ENCODE measurements around the gene SPINK4.

SPINK4 gene

GRCh38 chr9:33230756-33231622, 9.0 kb upstream of the SPINK4 start:
- H3K36me3 ChIP-seq (ENCODE audit: control insufficient read depth in 2 of 2, insufficient read depth in 2 of 2, low read length in 2 of 2), result no peaks in the 10 kb centered on the region
- H3K9ac ChIP-seq (ENCODE audit: low read length in 2 of 2), result no peak overlapping the region
- H3K4me1 ChIP-seq (ENCODE audit: control insufficient read depth, insufficient read depth, low read length), result peaks cover 5% of the 10 kb centered on the region
- H3K27me3 ChIP-seq (ENCODE audit: control insufficient read depth in 1 of 2, insufficient read depth in 2 of 2, low read length in 2 of 2), result no peaks in the 10 kb centered on the region
- no peaks in the 10 kb centered on the region for H3K9me3 ChIP-seq (ENCODE audit: control insufficient read depth in 2 of 2, low read length in 2 of 2)
- H3K4me3 ChIP-seq (ENCODE audit: low read length in 2 of 2), result no peak overlapping the region
- no peak overlapping the region for H3K27ac ChIP-seq (ENCODE audit: low read length)

- H3K4me3 ChIP-seq (ENCODE audit: low read length in 2 of 2), result no peak overlapping the region
- no peaks in the 10 kb centered on the region for H3K9me3 ChIP-seq (ENCODE audit: control insufficient read depth in 2 of 2, low read length in 2 of 2)
- H3K9ac ChIP-seq (ENCODE audit: low read length in 2 of 2), result no peak overlapping the region
- peaks cover 5% of the 10 kb centered on the region for H3K4me1 ChIP-seq (ENCODE audit: control insufficient read depth, insufficient read depth, low read length)
- no peak overlapping the region for H3K27ac ChIP-seq (ENCODE audit: low read length)
- no peaks in the 10 kb centered on the region for H3K27me3 ChIP-seq (ENCODE audit: control insufficient read depth in 1 of 2, insufficient read depth in 2 of 2, low read length in 2 of 2)
- no peaks in the 10 kb centered on the region for H3K36me3 ChIP-seq (ENCODE audit: control insufficient read depth in 2 of 2, insufficient read depth in 2 of 2, low read length in 2 of 2)
Measured at GRCh38 chr9:33231623-33231942, 8.4 kb upstream of the SPINK4 start.

GRCh38 chr9:33232815-33233214, 7.2 kb upstream of the SPINK4 start:
- no peaks in the 10 kb centered on the region for H3K36me3 ChIP-seq (ENCODE audit: control insufficient read depth in 2 of 2, insufficient read depth in 2 of 2, low read length in 2 of 2)
- H3K9ac ChIP-seq (ENCODE audit: low read length in 2 of 2), result no peak overlapping the region
- no peaks in the 10 kb centered on the region for H3K27me3 ChIP-seq (ENCODE audit: control insufficient read depth in 1 of 2, insufficient read depth in 2 of 2, low read length in 2 of 2)
- H3K4me3 ChIP-seq (ENCODE audit: low read length in 2 of 2), result no peak overlapping the region
- H3K27ac ChIP-seq (ENCODE audit: low read length), result no peak overlapping the region
- no peaks in the 10 kb centered on the region for H3K9me3 ChIP-seq (ENCODE audit: control insufficient read depth in 2 of 2, low read length in 2 of 2)
- peaks cover 5% of the 10 kb centered on the region for H3K4me1 ChIP-seq (ENCODE audit: control insufficient read depth, insufficient read depth, low read length)

- no peaks in the 10 kb centered on the region for H3K36me3 ChIP-seq (ENCODE audit: control insufficient read depth in 2 of 2, insufficient read depth in 2 of 2, low read length in 2 of 2)
- peaks cover 5% of the 10 kb centered on the region for H3K4me1 ChIP-seq (ENCODE audit: control insufficient read depth, insufficient read depth, low read length)
- no peak overlapping the region for H3K9ac ChIP-seq (ENCODE audit: low read length in 2 of 2)
- H3K27me3 ChIP-seq (ENCODE audit: control insufficient read depth in 1 of 2, insufficient read depth in 2 of 2, low read length in 2 of 2), result no peaks in the 10 kb centered on the region
- H3K27ac ChIP-seq (ENCODE audit: low read length), result no peak overlapping the region
- no peaks in the 10 kb centered on the region for H3K9me3 ChIP-seq (ENCODE audit: control insufficient read depth in 2 of 2, low read length in 2 of 2)
- no peak overlapping the region for H3K4me3 ChIP-seq (ENCODE audit: low read length in 2 of 2)
Measured at GRCh38 chr9:33233626-33234342, 6.2 kb upstream of the SPINK4 start.

GRCh38 chr9:33234511-33235467, 5.2 kb upstream of the SPINK4 start:
- Histone ChIP-seq H3K9ac (ENCODE audit: low read length in 2 of 2) (no peak overlapping the region), H3K27me3 (ENCODE audit: control insufficient read depth in 1 of 2, insufficient read depth in 2 of 2, low read length in 2 of 2) (no peaks in the 10 kb centered on the region), H3K4me3 (ENCODE audit: low read length in 2 of 2) (no peak overlapping the region), H3K27ac (ENCODE audit: low read length) (no peak overlapping the region), H3K9me3 (ENCODE audit: control insufficient read depth in 2 of 2, low read length in 2 of 2) (no peaks in the 10 kb centered on the region), H3K36me3 (ENCODE audit: control insufficient read depth in 2 of 2, insufficient read depth in 2 of 2, low read length in 2 of 2) (no peaks in the 10 kb centered on the region), H3K4me1 (ENCODE audit: control insufficient read depth, insufficient read depth, low read length) (peaks cover 5% of the 10 kb centered on the region)

- H3K4me1 ChIP-seq (ENCODE audit: control insufficient read depth, insufficient read depth, low read length), result peaks cover 5% of the 10 kb centered on the region
- H3K9me3 ChIP-seq (ENCODE audit: control insufficient read depth in 2 of 2, low read length in 2 of 2), result no peaks in the 10 kb centered on the region
- H3K27me3 ChIP-seq (ENCODE audit: control insufficient read depth in 1 of 2, insufficient read depth in 2 of 2, low read length in 2 of 2), result no peaks in the 10 kb centered on the region
- H3K36me3 ChIP-seq (ENCODE audit: control insufficient read depth in 2 of 2, insufficient read depth in 2 of 2, low read length in 2 of 2), result no peaks in the 10 kb centered on the region
- no peak overlapping the region for H3K27ac ChIP-seq (ENCODE audit: low read length)
- no peak overlapping the region for H3K4me3 ChIP-seq (ENCODE audit: low read length in 2 of 2)
- H3K9ac ChIP-seq (ENCODE audit: low read length in 2 of 2), result no peak overlapping the region
Measured at GRCh38 chr9:33236571-33236970, 3.4 kb upstream of the SPINK4 start.

GRCh38 chr9:33241298-33241697, 1.3 kb downstream of the SPINK4 start:
- Histone ChIP-seq H3K27me3 (ENCODE audit: control insufficient read depth in 1 of 2, insufficient read depth in 2 of 2, low read length in 2 of 2) (peaks cover 0 to 3% of the 10 kb centered on the region in 2 donors), H3K4me1 (ENCODE audit: control insufficient read depth, insufficient read depth, low read length) (no peaks in the 10 kb centered on the region), H3K27ac (ENCODE audit: low read length) (no peak overlapping the region), H3K4me3 (ENCODE audit: low read length in 2 of 2) (no peak overlapping the region), H3K36me3 (ENCODE audit: control insufficient read depth in 2 of 2, insufficient read depth in 2 of 2, low read length in 2 of 2) (no peaks in the 10 kb centered on the region), H3K9me3 (ENCODE audit: control insufficient read depth in 2 of 2, low read length in 2 of 2) (no peaks in the 10 kb centered on the region), H3K9ac (ENCODE audit: low read length in 2 of 2) (no peak overlapping the region)

- H3K9ac ChIP-seq (ENCODE audit: low read length in 2 of 2), result no peak overlapping the region
- H3K9me3 ChIP-seq (ENCODE audit: control insufficient read depth in 2 of 2, low read length in 2 of 2), result no peaks in the 10 kb centered on the region
- H3K4me1 ChIP-seq (ENCODE audit: control insufficient read depth, insufficient read depth, low read length), result no peaks in the 10 kb centered on the region
- H3K27me3 ChIP-seq (ENCODE audit: control insufficient read depth in 1 of 2, insufficient read depth in 2 of 2, low read length in 2 of 2), result peaks cover 0 to 3% of the 10 kb centered on the region in 2 donors
- H3K4me3 ChIP-seq (ENCODE audit: low read length in 2 of 2), result no peak overlapping the region
- H3K27ac ChIP-seq (ENCODE audit: low read length), result no peak overlapping the region
- H3K36me3 ChIP-seq (ENCODE audit: control insufficient read depth in 2 of 2, insufficient read depth in 2 of 2, low read length in 2 of 2), result peaks cover 0 to under 1% of the 10 kb centered on the region in 2 donors
Measured at GRCh38 chr9:33242609-33243134, 2.7 kb downstream of the SPINK4 start.

GRCh38 chr9:33244137-33244784, 4.3 kb downstream of the SPINK4 start:
- Histone ChIP-seq H3K9ac (ENCODE audit: low read length in 2 of 2) (no peak overlapping the region), H3K27me3 (ENCODE audit: control insufficient read depth in 1 of 2, insufficient read depth in 2 of 2, low read length in 2 of 2) (peaks cover 0 to 3% of the 10 kb centered on the region in 2 donors), H3K4me1 (ENCODE audit: control insufficient read depth, insufficient read depth, low read length) (no peaks in the 10 kb centered on the region), H3K9me3 (ENCODE audit: control insufficient read depth in 2 of 2, low read length in 2 of 2) (no peaks in the 10 kb centered on the region), H3K27ac (ENCODE audit: low read length) (no peak overlapping the region), H3K4me3 (ENCODE audit: low read length in 2 of 2) (no peak overlapping the region), H3K36me3 (ENCODE audit: control insufficient read depth in 2 of 2, insufficient read depth in 2 of 2, low read length in 2 of 2) (peaks cover 0 to 8% of the 10 kb centered on the region in 2 donors)

GRCh38 chr9:33245341-33245740, 5.4 kb downstream of the SPINK4 start:
- Histone ChIP-seq H3K4me3 (ENCODE audit: low read length in 2 of 2) (no peak overlapping the region), H3K9me3 (ENCODE audit: control insufficient read depth in 2 of 2, low read length in 2 of 2) (no peaks in the 10 kb centered on the region)

More at GRCh38 chr9:33245341-33245740, 5.4 kb downstream of the SPINK4 start:
- peaks cover 0 to 11% of the 10 kb centered on the region in 2 donors for H3K36me3 ChIP-seq (ENCODE audit: control insufficient read depth in 2 of 2, insufficient read depth in 2 of 2, low read length in 2 of 2)
- no peak overlapping the region for H3K9ac ChIP-seq (ENCODE audit: low read length in 2 of 2)
- H3K27ac ChIP-seq (ENCODE audit: low read length), result no peak overlapping the region
- H3K4me1 ChIP-seq (ENCODE audit: control insufficient read depth, insufficient read depth, low read length), result no peaks in the 10 kb centered on the region
- peaks cover 0 to 3% of the 10 kb centered on the region in 2 donors for H3K27me3 ChIP-seq (ENCODE audit: control insufficient read depth in 1 of 2, insufficient read depth in 2 of 2, low read length in 2 of 2)

Data from stomach smooth muscle (tissue), 2 donors.